ENCODE results near the gene FAM111A. TPM values are rescaled to one million over a fixed set of nuclear protein-coding genes. Genes with fewer than 3 reads are reported as not detected.
A peak's percentile ranks its signal among the peaks of the same experiment; 100 is the strongest.

FAM111A gene
- total and polyA plus RNA-seq, 9 of the 15 experiments (the other 6 are each of a cell fraction or from before 2014, with no cell fraction given): 14.8 to 30.6 (median 20.1) TPM

DNA sequence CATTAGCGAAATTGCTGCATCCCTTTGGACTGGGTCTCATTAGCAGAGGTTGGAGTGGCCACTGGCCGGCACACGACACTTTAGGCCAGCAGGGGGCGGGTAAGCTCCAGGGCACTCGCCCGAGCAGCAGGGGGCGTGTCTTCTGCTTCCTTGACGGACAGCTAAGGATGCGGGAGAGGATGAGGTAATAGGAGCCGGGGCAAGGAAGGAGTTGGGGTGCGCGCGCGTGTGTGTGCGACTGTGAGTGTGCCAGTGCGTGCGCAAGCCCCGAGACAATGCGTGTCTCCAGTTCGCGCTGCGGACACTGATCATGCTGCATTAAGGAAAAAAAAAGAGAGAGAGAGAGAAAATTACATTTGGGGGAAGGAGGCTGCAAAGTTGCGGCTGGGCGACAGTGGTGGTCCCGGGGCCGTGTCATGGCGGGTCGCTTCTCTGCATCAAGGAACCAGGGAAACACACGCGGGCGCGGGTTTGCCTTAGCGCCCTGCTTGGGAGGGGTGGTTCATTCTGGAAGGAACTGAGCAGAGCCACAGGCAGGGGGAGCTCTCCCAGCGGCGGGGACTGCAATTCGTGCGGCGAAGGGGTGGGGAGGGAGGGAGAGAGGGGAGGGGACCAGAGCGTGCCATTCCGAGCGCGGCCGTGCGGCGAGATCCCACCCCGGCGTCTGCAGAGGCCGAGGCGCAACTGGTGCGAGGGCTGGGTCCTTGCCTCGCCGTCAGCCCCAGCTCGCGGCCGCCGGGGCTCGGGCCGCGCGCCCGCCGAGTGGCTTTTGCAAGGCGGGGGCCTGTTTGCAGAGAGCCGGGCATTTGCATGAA is 29.1 kb downstream of the FAM111A start, which contains the start of gene DTX4 (continued):
- TF ChIP-seq SAFB (IDR thresholded peaks at IDR 0.05; ENCODE audit: borderline replicate concordance, low read depth, low read length) (no peak), GATA2 (CRISPR knock-in tag; IDR thresholded peaks at IDR 0.05) (no peak), RCOR1 (IDR thresholded peaks at IDR 0.05; ENCODE audit: borderline replicate concordance in 1 of 2, low read depth in 2 of 2, low read length in 2 of 2) (peak in 1 of 2 experiments; percentile 47; a peak in 1 of 4 replicates), ZBTB1 (CRISPR knock-in tag; IDR thresholded peaks at IDR 0.05; ENCODE audit: borderline replicate concordance, low read depth) (no peak), SOX6 (IDR thresholded peaks at IDR 0.05) (no peak), CEBPZ (IDR thresholded peaks at IDR 0.05; ENCODE audit: borderline replicate concordance, low read depth, low read length) (no peak), ELK3 (CRISPR knock-in tag; IDR thresholded peaks at IDR 0.05) (no peak), HMGN3 (IDR thresholded peaks at IDR 0.05; ENCODE audit: borderline replicate concordance, extremely low read depth, insufficient read length, low read depth, low read length) (peak; percentile 19), STAT5B (CRISPR knock-in tag; IDR thresholded peaks at IDR 0.05) (no peak), RBM25 (IDR thresholded peaks at IDR 0.05; ENCODE audit: low read depth, low read length, severe bottlenecking) (no peak), EP300 (IDR thresholded peaks at IDR 0.05; ENCODE audit: low read length) (no peak), HNRNPK (IDR thresholded peaks at IDR 0.05; ENCODE audit: low read depth, low read length, poor library complexity, severe bottlenecking) (peak; percentile 24), RBM15 (IDR thresholded peaks at IDR 0.05; ENCODE audit: insufficient read depth, low read length) (no peak)
